GM18511 (cell line): ENCODE measurements around the gene MCCD1.
A peak's percentile ranks its signal among the peaks of the same experiment; 100 is the strongest.

ENCODE experiments used
- ATAC-seq: cut with Tn5 transposase; IDR thresholded peaks from one replicate; pipeline ENCODE4 v1.9.1; 2021; ENCODE audit warnings: mild to moderate bottlenecking, moderate library complexity; ENCODE audit not compliant: unreplicated experiment

MCCD1 gene

DNA sequence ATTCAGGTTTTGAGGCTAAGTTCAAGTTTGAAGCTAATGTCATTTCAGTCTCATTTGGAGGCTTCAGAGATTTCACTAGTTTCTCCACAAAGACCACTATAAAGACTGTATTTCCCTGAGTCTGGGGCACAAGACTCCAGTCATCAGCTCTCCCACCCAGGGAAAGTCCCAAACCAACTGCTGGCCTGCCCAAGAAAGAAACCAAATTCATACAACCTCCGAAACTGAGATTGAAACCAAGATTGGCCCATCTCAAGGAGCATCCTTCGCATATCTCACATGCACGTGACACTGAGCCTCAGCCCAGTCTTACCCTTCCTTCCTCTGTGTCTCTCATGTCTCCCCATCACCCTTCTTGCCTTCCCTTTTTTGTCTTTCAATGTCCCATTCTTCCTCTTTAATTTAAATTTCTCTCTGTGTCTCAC is 39.8 kb downstream of the MCCD1 start:
- ATAC-seq: peak; percentile 72

DNA sequence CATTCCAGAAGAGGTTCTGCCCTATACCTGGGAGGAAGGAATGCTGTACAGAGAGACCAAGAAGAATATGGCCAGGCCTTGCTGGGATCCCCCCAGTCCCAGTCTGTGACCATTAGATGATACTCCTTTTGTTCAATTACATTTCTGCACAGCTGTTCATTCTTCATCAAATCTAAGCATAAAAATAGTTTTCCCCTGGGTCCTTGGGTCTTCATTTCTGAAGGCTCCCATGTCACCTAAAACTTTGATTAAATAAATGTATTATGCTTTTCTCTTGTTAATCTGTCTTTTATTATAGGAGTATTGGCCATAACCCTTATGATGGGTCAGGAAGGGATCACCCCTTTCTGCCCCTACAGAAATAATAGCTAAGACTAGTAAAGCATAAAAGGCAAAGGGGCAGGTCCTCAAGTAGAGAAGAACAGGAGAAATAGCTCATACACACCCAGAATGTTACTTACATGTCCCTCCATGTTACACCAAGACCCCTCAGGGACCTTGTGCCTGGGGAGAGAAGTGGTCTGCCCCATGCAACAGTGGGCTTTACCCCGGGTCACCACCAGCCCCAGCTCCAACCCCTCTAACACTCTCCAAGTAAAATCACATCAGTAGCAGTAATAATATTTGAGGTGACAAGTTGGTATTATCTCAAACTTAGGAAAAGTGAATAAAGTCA is 41.2 kb downstream of the MCCD1 start:
- ATAC-seq: no peak

DNA sequence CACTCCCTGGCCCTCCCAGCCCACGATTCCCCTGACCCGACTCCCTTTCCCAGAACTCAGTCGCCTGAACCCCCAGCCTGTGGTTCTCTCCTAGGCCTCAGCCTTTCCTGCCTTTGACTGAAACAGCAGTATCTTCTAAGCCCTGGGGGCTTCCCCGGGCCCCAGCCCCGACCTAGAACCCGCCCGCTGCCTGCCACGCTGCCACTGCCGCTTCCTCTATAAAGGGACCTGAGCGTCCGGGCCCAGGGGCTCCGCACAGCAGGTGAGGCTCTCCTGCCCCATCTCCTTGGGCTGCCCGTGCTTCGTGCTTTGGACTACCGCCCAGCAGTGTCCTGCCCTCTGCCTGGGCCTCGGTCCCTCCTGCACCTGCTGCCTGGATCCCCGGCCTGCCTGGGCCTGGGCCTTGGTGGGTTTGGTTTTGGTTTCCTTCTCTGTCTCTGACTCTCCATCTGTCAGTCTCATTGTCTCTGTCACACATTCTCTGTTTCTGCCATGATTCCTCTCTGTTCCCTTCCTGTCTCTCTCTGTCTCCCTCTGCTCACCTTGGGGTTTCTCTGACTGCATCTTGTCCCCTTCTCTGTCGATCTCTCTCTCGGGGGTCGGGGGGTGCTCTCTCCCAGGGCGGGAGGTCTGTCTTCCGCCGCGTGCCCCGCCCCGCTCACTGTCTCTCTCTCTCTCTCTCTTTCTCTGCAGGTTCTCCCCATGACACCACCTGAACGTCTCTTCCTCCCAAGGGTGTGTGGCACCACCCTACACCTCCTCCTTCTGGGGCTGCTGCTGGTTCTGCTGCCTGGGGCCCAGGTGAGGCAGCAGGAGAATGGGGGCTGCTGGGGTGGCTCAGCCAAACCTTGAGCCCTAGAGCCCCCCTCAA is 43.5 kb downstream of the MCCD1 start, which contains the start of gene LTA:
TSS of gene LTA (plus strand) at position 249 of the 871 bp plus-strand sequence. CDS start at position 703, 454 bp downstream.
- peak; percentile 43 for ATAC-seq

GRCh38 chr6:31573239-31574105 is 44.7 kb downstream of the MCCD1 start:
- ATAC-seq: no peak

- no peak for ATAC-seq
Observed at GRCh38 chr6:31574106-31575061, 45.6 kb downstream of the MCCD1 start.

DNA sequence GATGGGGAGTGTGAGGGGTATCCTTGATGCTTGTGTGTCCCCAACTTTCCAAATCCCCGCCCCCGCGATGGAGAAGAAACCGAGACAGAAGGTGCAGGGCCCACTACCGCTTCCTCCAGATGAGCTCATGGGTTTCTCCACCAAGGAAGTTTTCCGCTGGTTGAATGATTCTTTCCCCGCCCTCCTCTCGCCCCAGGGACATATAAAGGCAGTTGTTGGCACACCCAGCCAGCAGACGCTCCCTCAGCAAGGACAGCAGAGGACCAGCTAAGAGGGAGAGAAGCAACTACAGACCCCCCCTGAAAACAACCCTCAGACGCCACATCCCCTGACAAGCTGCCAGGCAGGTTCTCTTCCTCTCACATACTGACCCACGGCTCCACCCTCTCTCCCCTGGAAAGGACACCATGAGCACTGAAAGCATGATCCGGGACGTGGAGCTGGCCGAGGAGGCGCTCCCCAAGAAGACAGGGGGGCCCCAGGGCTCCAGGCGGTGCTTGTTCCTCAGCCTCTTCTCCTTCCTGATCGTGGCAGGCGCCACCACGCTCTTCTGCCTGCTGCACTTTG is 46.7 kb downstream of the MCCD1 start, which contains the start of gene TNF:
TSS of gene TNF (plus strand) at position 231 of the 567 bp plus-strand sequence. CDS start at position 408, 177 bp downstream.
- no peak for ATAC-seq

GRCh38 chr6:31575952-31576685 is 47.4 kb downstream of the MCCD1 start:
- ATAC-seq: no peak

GRCh38 chr6:31576897-31577578 is 48.3 kb downstream of the MCCD1 start:
- no peak for ATAC-seq

- no peak for ATAC-seq
Observed at GRCh38 chr6:31577579-31577966, 48.8 kb downstream of the MCCD1 start.

- ATAC-seq: no peak
Observed at GRCh38 chr6:31578184-31579118, 49.7 kb downstream of the MCCD1 start.

GRCh38 chr6:31579119-31579505 is 50.4 kb downstream of the MCCD1 start:
- ATAC-seq: no peak
